Smooth muscle cell (in vitro differentiated cells): ENCODE measurements around the gene MICA. TPM values are rescaled to one million over a fixed set of nuclear protein-coding genes. Genes with fewer than 3 reads are reported as not detected.
"Not testable (repeated sequence)": the region's sequence is repeated elsewhere in the genome, so short reads cannot be mapped to it uniquely, and the experiment has no call there.

Experiments
- DNase-seq: peaks from one replicate; lab custom pipeline; 2025; ENCODE audit not compliant: unreplicated experiment; lab: John Stamatoyannopoulos, UW
- H2AFZ ChIP-seq: fragments of 200-600 bp; sonication (generic); 2 replicates; pipeline ENCODE4 v1.6.0; 2016; ENCODE audit warnings: antibody characterized with exemption, low read depth, mild to moderate bottlenecking
- H3F3A ChIP-seq: fragments of 200-600 bp; sonication (generic); 2 replicates; pipeline ENCODE4 v1.6.0; 2017; ENCODE audit warnings: antibody characterized with exemption, low read depth
- H3K27ac ChIP-seq: fragments of 200-600 bp; sonication (generic); 2 replicates; pipeline ENCODE4 v1.5.1; 2016; ENCODE audit warnings: low read depth, mild to moderate bottlenecking
- H3K27me3 ChIP-seq: fragments of 200-600 bp; sonication (generic); 2 replicates; pipeline ENCODE4 v1.6.1; 2016; ENCODE audit warnings: low read depth, mild to moderate bottlenecking
- H3K36me3 ChIP-seq: fragments of 200-600 bp; sonication (generic); 2 replicates; pipeline ENCODE4 v1.5.1; 2016; ENCODE audit warnings: low read depth
- H3K4me1 ChIP-seq: fragments of 200-600 bp; sonication (generic); 2 replicates; pipeline ENCODE4 v1.5.1; 2016; ENCODE audit warnings: low read depth
- H3K4me2 ChIP-seq: fragments of 200-600 bp; sonication (generic); 2 replicates; pipeline ENCODE4 v1.6.0; 2016; ENCODE audit warnings: mild to moderate bottlenecking
- H3K4me3 ChIP-seq: fragments of 200-600 bp; sonication (generic); 2 replicates; pipeline ENCODE4 v1.5.1; 2016; ENCODE audit warnings: mild to moderate bottlenecking
- H3K79me2 ChIP-seq: fragments of 200-600 bp; sonication (generic); 2 replicates; pipeline ENCODE4 v1.6.0; 2016; ENCODE audit warnings: low read depth, mild to moderate bottlenecking
- H3K9ac ChIP-seq: fragments of 200-600 bp; sonication (generic); 2 replicates; pipeline ENCODE4 v1.6.0; 2016; ENCODE audit warnings: low read depth
- H3K9me3 ChIP-seq: fragments of 200-600 bp; sonication (generic); replicated peaks from 2 replicates; pipeline ENCODE4 v1.5.1; 2016; ENCODE audit warnings: low read depth
- H4K20me1 ChIP-seq: fragments of 200-600 bp; sonication (generic); 2 replicates; pipeline ENCODE4 v1.6.0; 2016; ENCODE audit warnings: low read depth
- CTCF ChIP-seq: fragments of 200-600 bp; sonication (generic); IDR thresholded peaks from 2 replicates; pipeline ENCODE4 v1.5.1; 2017; ENCODE audit warnings: borderline replicate concordance, mild to moderate bottlenecking, antibody characterized with exemption; ENCODE audit not compliant: insufficient read depth, poor library complexity, severe bottlenecking
- WGBS: methylation state at CpG from one replicate; pipeline ENCODE4 v1.1.7; 2016; ENCODE audit warnings: low lambda C conversion rate; 5-methylcytosine and 5-hydroxymethylcytosine counted together
- polyA plus RNA-seq: library from polyadenylated mRNA; unstranded; fragments of >200 nt; fragmentation: Nextera tagmentation; extraction: Ambion mirVana; gene quantifications from 2 replicates; pipeline ENCODE4 v1.2.1, GENCODE V29; 2016
- total RNA-seq: library from RNA; depleted of rRNA; stranded (reverse); fragments of >200 nt; gene quantifications from 2 replicates; pipeline ENCODE4 v1.2.3, GENCODE V29; 2014

Gene MICA
- total and polyA plus RNA-seq, 2 experiments from 2014 or later: 54.2 to 60.8 TPM

GRCh38 chr6:31430449-31430848 lies 27.1 kb downstream of the MICA start:
- Histone ChIP-seq H3K79me2 (no peaks in the 10 kb centered on the region), H3K4me2 (no peak overlapping the region), H3K4me3 (no peak overlapping the region), H4K20me1 (no peaks in the 10 kb centered on the region), H2AFZ (no peak overlapping the region), H3F3A (no peaks in the 10 kb centered on the region), H3K27ac (no peak overlapping the region), H3K36me3 (no peaks in the 10 kb centered on the region), H3K27me3 (peaks cover 8% of the 10 kb centered on the region), H3K9me3 (no peaks in the 10 kb centered on the region), H3K4me1 (no peaks in the 10 kb centered on the region), H3K9ac (no peak overlapping the region)
- WGBS: 92% methylated on average over 2 of the region's 2 CpGs
- TF ChIP-seq CTCF: no peak
- DNase-seq: no peak

- H3K27me3 ChIP-seq: not testable (repeated sequence)
Observed at GRCh38 chr6:31435051-31435450, 31.7 kb downstream of the MICA start.

GRCh38 chr6:31438222-31438621 lies 34.8 kb downstream of the MICA start:
- Histone ChIP-seq H3K9me3 (peaks cover 4% of the 10 kb centered on the region), H4K20me1 (no peaks in the 10 kb centered on the region), H2AFZ (no peak overlapping the region), H3K27me3 (no peaks in the 10 kb centered on the region), H3K9ac (no peak overlapping the region), H3K4me2 (no peak overlapping the region), H3K4me1 (no peaks in the 10 kb centered on the region), H3K36me3 (no peaks in the 10 kb centered on the region), H3F3A (no peaks in the 10 kb centered on the region), H3K79me2 (no peaks in the 10 kb centered on the region), H3K4me3 (no peak overlapping the region), H3K27ac (no peak overlapping the region)
- 89% methylated on average over 2 of the region's 2 CpGs for WGBS
- DNase-seq: no peak
- no peak for TF ChIP-seq CTCF

More at GRCh38 chr6:31435051-31435450, 31.7 kb downstream of the MICA start:
- WGBS: 95% methylated on average over 5 of the region's 5 CpGs
- not testable (repeated sequence) for H3K4me3 ChIP-seq, H3F3A ChIP-seq, DNase-seq, H3K9ac ChIP-seq, H3K9me3 ChIP-seq, H3K4me2 ChIP-seq, H2AFZ ChIP-seq, H4K20me1 ChIP-seq, H3K36me3 ChIP-seq, H3K27ac ChIP-seq, H3K79me2 ChIP-seq, H3K4me1 ChIP-seq

GRCh38 chr6:31438677-31439076 lies 35.3 kb downstream of the MICA start:
- Histone ChIP-seq H4K20me1 (no peaks in the 10 kb centered on the region), H3K9ac (no peak overlapping the region), H3F3A (no peaks in the 10 kb centered on the region), H3K4me2 (no peak overlapping the region), H3K27ac (no peak overlapping the region), H3K79me2 (no peaks in the 10 kb centered on the region), H3K27me3 (peaks cover under 1% of the 10 kb centered on the region), H3K36me3 (no peaks in the 10 kb centered on the region), H3K4me1 (no peaks in the 10 kb centered on the region), H3K4me3 (no peak overlapping the region), H3K9me3 (peaks cover 4% of the 10 kb centered on the region), H2AFZ (no peak overlapping the region)
- 92% methylated on average over 2 of the region's 2 CpGs for WGBS
- TF ChIP-seq CTCF: no peak
- DNase-seq: no peak
